Common myeloid progenitor, CD34-positive (primary cell): ENCODE results near the gene LAMB1.

Experiments
- CTCF ChIA-PET: fragments of 350-600 bp; sonication (Branson Sonifier 250); formaldehyde crosslinking; loops from one replicate; lab custom pipeline; 2021; ENCODE audit warnings: antibody characterized with exemption; lab: Charles Lee
- POLR2A ChIA-PET: fragments of 350-600 bp; sonication (Branson Sonifier 250); formaldehyde crosslinking; loops from one replicate; lab custom pipeline; 2021; ENCODE audit warnings: antibody characterized with exemption; lab: Charles Lee
- DNase-seq, 3 donors: peaks; one replicate each; pipeline versions ENCODE4 v3.0.0 to v3.0.0-alpha.2; 2013
- H3K27ac ChIP-seq, 2 experiments: 1 replicate in 1 of 2; 2 replicates in 1 of 2; pipeline ENCODE4 v1.7.0; 2013; ENCODE audit warnings: inconsistent platforms in 2 of 2, low read length in 2 of 2, mild to moderate bottlenecking in 2 of 2, low read depth in 1 of 2, moderate library complexity in 1 of 2; ENCODE audit not compliant: severe bottlenecking in 2 of 2, insufficient read depth in 1 of 2, poor library complexity in 1 of 2
- H3K27me3 ChIP-seq, 5 experiments: replicated peaks in 2 of 5; 1 replicate in 3 of 5; 2 replicates in 2 of 5; pipeline versions ENCODE4 v1.6.1 to v1.7.0; 2013; ENCODE audit warnings: low read length in 4 of 5, mild to moderate bottlenecking in 2 of 5, moderate library complexity in 2 of 5, inconsistent platforms in 1 of 5; ENCODE audit not compliant: insufficient read depth in 5 of 5, control insufficient read depth in 4 of 5
- H3K36me3 ChIP-seq, 4 experiments: 1 replicate in 2 of 4; 2 replicates in 2 of 4; pipeline versions ENCODE4 v1.6.1 to v1.7.0; 2013; ENCODE audit warnings: low read length in 3 of 4, control low read depth in 1 of 4, mild to moderate bottlenecking in 1 of 4; ENCODE audit not compliant: control insufficient read depth in 4 of 4, insufficient read depth in 4 of 4
- H3K4me1 ChIP-seq, 4 experiments: 1 replicate in 3 of 4; 2 replicates in 1 of 4; pipeline versions ENCODE4 v1.6.1 to v1.7.1; 2013; ENCODE audit warnings: low read length in 3 of 4, mild to moderate bottlenecking in 3 of 4, control low read depth in 1 of 4, inconsistent platforms in 1 of 4, moderate library complexity in 1 of 4; ENCODE audit not compliant: control insufficient read depth in 4 of 4, insufficient read depth in 4 of 4; ENCODE audit errors: control extremely low read depth in 1 of 4
- H3K4me3 ChIP-seq, 7 experiments: 1 replicate in 4 of 7; 2 replicates in 3 of 7; pipeline versions ENCODE4 v1.5.1 to v1.7.0; 2013; ENCODE audit warnings: mild to moderate bottlenecking in 7 of 7, low read length in 6 of 7, moderate library complexity in 6 of 7, inconsistent platforms in 2 of 7, low read depth in 2 of 7, control low read depth in 1 of 7; ENCODE audit not compliant: insufficient read depth in 4 of 7, control insufficient read depth in 1 of 7; ENCODE audit errors: extremely low read depth in 1 of 7
- H3K9me3 ChIP-seq, 5 experiments: 1 replicate in 4 of 5; 2 replicates in 1 of 5; pipeline versions ENCODE4 v1.6.1 to v1.7.1; 2013; ENCODE audit warnings: low read length in 4 of 5, mild to moderate bottlenecking in 2 of 5, inconsistent platforms in 1 of 5, low read depth in 1 of 5, moderate library complexity in 1 of 5; ENCODE audit not compliant: control insufficient read depth in 4 of 5, insufficient read depth in 2 of 5; ENCODE audit errors: control extremely low read depth in 1 of 5
- WGBS: methylation state at CpG from one replicate; pipeline ENCODE4 v1.1.5; 2013; ENCODE audit not compliant: insufficient coverage; 5-methylcytosine and 5-hydroxymethylcytosine counted together

Gene LAMB1

GRCh38 chr7:107972075-107972482 is 30.9 kb downstream of the LAMB1 start:
- 100% methylated on average over 1 of the region's 4 CpGs for WGBS
- H3K4me3 ChIP-seq, result no peak overlapping the region

GRCh38 chr7:107971613-107972012 is 31.3 kb downstream of the LAMB1 start:
- Histone ChIP-seq H3K27me3 (peaks cover 0 to 3% (median 0%) of the 10 kb centered on the region in 5 experiments), H3K36me3 (no peaks in the 10 kb centered on the region), H3K4me1 (no peaks in the 10 kb centered on the region), H3K27ac (no peak overlapping the region), H3K9me3 (no peaks in the 10 kb centered on the region), H3K4me3 (no peak overlapping the region)
- ChIA-PET POLR2A (no interaction called here), CTCF (interaction anchor here (1.0 kb wide), 1 partner anchor 43 kb away, joined by 3 read pairs; no protein-coding TSS in a partner anchor)
- no peak for DNase-seq
- WGBS, result 50% methylated on average over 1 of the region's 1 CpG

More at GRCh38 chr7:107972075-107972482, 30.9 kb downstream of the LAMB1 start:
- H3K36me3 ChIP-seq, result no peaks in the 10 kb centered on the region
- H3K9me3 ChIP-seq, result no peaks in the 10 kb centered on the region
- H3K27ac ChIP-seq, result no peak overlapping the region
- no peak for DNase-seq
- ChIA-PET POLR2A (interaction anchor here (0.7 kb wide), 2 partner anchors 92 to 485 kb away, joined by 3 read pairs; no protein-coding TSS in a partner anchor), CTCF (no interaction called here)
- H3K27me3 ChIP-seq, result peaks cover 0 to 3% (median 0%) of the 10 kb centered on the region in 5 experiments
- H3K4me1 ChIP-seq, result no peaks in the 10 kb centered on the region

GRCh38 chr7:107971100-107971499 is 31.9 kb downstream of the LAMB1 start:
- Histone ChIP-seq H3K36me3 (no peaks in the 10 kb centered on the region), H3K4me3 (no peak overlapping the region), H3K27me3 (peaks cover 0 to 3% (median 0%) of the 10 kb centered on the region in 5 experiments), H3K27ac (no peak overlapping the region), H3K4me1 (no peaks in the 10 kb centered on the region), H3K9me3 (no peaks in the 10 kb centered on the region)
- POLR2A ChIA-PET, result no interaction called here
- CTCF ChIA-PET, result interaction anchor here (1.0 kb wide), 1 partner anchor 43 kb away, joined by 3 read pairs; no protein-coding TSS in a partner anchor
- no peak for DNase-seq
- WGBS, result 93% methylated on average over 3 of the region's 3 CpGs

GRCh38 chr7:107969856-107970255 is 33.1 kb downstream of the LAMB1 start:
- Histone ChIP-seq H3K36me3 (no peaks in the 10 kb centered on the region), H3K4me1 (no peaks in the 10 kb centered on the region), H3K27me3 (no peaks in the 10 kb centered on the region), H3K9me3 (no peaks in the 10 kb centered on the region), H3K4me3 (no peak overlapping the region), H3K27ac (no peak overlapping the region)
- POLR2A ChIA-PET, result no interaction called here
- 98% methylated on average over 5 of the region's 6 CpGs for WGBS
- DNase-seq, result no peak
- CTCF ChIA-PET, result interaction anchor here (1.2 kb wide), 1 partner anchor 11 kb away, joined by 3 read pairs; no protein-coding TSS in a partner anchor

- Histone ChIP-seq H3K4me1 (no peaks in the 10 kb centered on the region), H3K36me3 (no peaks in the 10 kb centered on the region), H3K27ac (no peak overlapping the region), H3K4me3 (no peak overlapping the region), H3K27me3 (no peaks in the 10 kb centered on the region), H3K9me3 (no peaks in the 10 kb centered on the region)
- DNase-seq, result no peak
- ChIA-PET CTCF (no interaction called here), POLR2A (no interaction called here)
- 100% methylated on average over 2 of the region's 3 CpGs for WGBS
Observed at GRCh38 chr7:107968449-107968848, 34.5 kb downstream of the LAMB1 start.

- Histone ChIP-seq H3K27me3 (no peaks in the 10 kb centered on the region), H3K27ac (no peak overlapping the region), H3K4me1 (no peaks in the 10 kb centered on the region), H3K4me3 (no peak overlapping the region), H3K36me3 (no peaks in the 10 kb centered on the region), H3K9me3 (no peaks in the 10 kb centered on the region)
- ChIA-PET CTCF (interaction anchor here (1.5 kb wide), 1 partner anchor 10 kb away, joined by 4 read pairs; no protein-coding TSS in a partner anchor), POLR2A (no interaction called here)
- no peak for DNase-seq
- WGBS, result 90% methylated on average over 4 of the region's 4 CpGs
Observed at GRCh38 chr7:107967420-107967819, 35.5 kb downstream of the LAMB1 start.

- 97% methylated on average over 4 of the region's 4 CpGs for WGBS
- DNase-seq, result no peak
- ChIA-PET POLR2A (no interaction called here), CTCF (interaction anchor here (0.7 to 1.5 kb wide), 2 partner anchors 11 to 12 kb away, joined by 3 to 4 read pairs; no protein-coding TSS in a partner anchor)
- no peak overlapping the region for H3K27ac ChIP-seq
- no peaks in the 10 kb centered on the region for H3K36me3 ChIP-seq
- no peaks in the 10 kb centered on the region for H3K4me1 ChIP-seq
- no peak overlapping the region for H3K4me3 ChIP-seq
- H3K27me3 ChIP-seq, result no peaks in the 10 kb centered on the region
- H3K9me3 ChIP-seq, result no peaks in the 10 kb centered on the region
Observed at GRCh38 chr7:107966711-107967110, 36.2 kb downstream of the LAMB1 start.
